Measurements from ENCODE around the gene TBC1D13.
"Not testable (repeated sequence)": the region's sequence is repeated elsewhere in the genome, so short reads cannot be mapped to it uniquely, and the experiment has no call there.

TBC1D13 gene

GRCh38 chr9:128833696-128834095 lies 46.6 kb downstream of the TBC1D13 start:
- no peak for DNase-seq (ENCODE audit: low spot score)
- in situ Hi-C loops (cut with MboI; ENCODE audit: low sequenced_read_pairs, unreplicated experiment): no loop called here
- TF ChIP-seq CTCF (IDR thresholded peaks at IDR 0.05; ENCODE audit: borderline replicate concordance, control extremely low read depth, extremely low read depth, insufficient read depth, missing control alignments): no peak

- DNase-seq (ENCODE audit: low spot score): no peak
- no peak for TF ChIP-seq CTCF (IDR thresholded peaks at IDR 0.05; ENCODE audit: borderline replicate concordance, control extremely low read depth, extremely low read depth, insufficient read depth, missing control alignments)
- in situ Hi-C loops (cut with MboI; ENCODE audit: low sequenced_read_pairs, unreplicated experiment): no loop called here
These were observed 48.5 kb downstream of the TBC1D13 start for GRCh38 chr9:128835246-128836210.

- in situ Hi-C loops (cut with MboI; ENCODE audit: low sequenced_read_pairs, unreplicated experiment): no loop called here
- no peak for TF ChIP-seq CTCF (IDR thresholded peaks at IDR 0.05; ENCODE audit: borderline replicate concordance, control extremely low read depth, extremely low read depth, insufficient read depth, missing control alignments)
- no peak for DNase-seq (ENCODE audit: low spot score)
These were observed 49.6 kb downstream of the TBC1D13 start for GRCh38 chr9:128836509-128837145.

- in situ Hi-C loops (cut with MboI; ENCODE audit: low sequenced_read_pairs, unreplicated experiment): no loop called here
- DNase-seq (ENCODE audit: low spot score): no peak
- TF ChIP-seq CTCF (IDR thresholded peaks at IDR 0.05; ENCODE audit: borderline replicate concordance, control extremely low read depth, extremely low read depth, insufficient read depth, missing control alignments): no peak
These were observed 51.3 kb downstream of the TBC1D13 start for GRCh38 chr9:128838338-128838737.

- TF ChIP-seq CTCF (IDR thresholded peaks at IDR 0.05; ENCODE audit: borderline replicate concordance, control extremely low read depth, extremely low read depth, insufficient read depth, missing control alignments): no peak
- in situ Hi-C loops (cut with MboI; ENCODE audit: low sequenced_read_pairs, unreplicated experiment): no loop called here
- no peak for DNase-seq (ENCODE audit: low spot score)
These were observed 53.5 kb downstream of the TBC1D13 start for GRCh38 chr9:128840524-128840923.

- no peak for TF ChIP-seq CTCF (IDR thresholded peaks at IDR 0.05; ENCODE audit: borderline replicate concordance, control extremely low read depth, extremely low read depth, insufficient read depth, missing control alignments)
- DNase-seq (ENCODE audit: low spot score): no peak
- in situ Hi-C loops (cut with MboI; ENCODE audit: low sequenced_read_pairs, unreplicated experiment): no loop called here
These were observed 54.8 kb downstream of the TBC1D13 start for GRCh38 chr9:128841694-128842492.

- in situ Hi-C loops (cut with MboI; ENCODE audit: low sequenced_read_pairs, unreplicated experiment); DNase-seq (ENCODE audit: low spot score): not testable (repeated sequence)
These were observed 56.1 kb downstream of the TBC1D13 start for GRCh38 chr9:128843171-128843570.
